ENCODE measurements around the gene CPSF4. TPM values are rescaled to one million over a fixed set of nuclear protein-coding genes. Genes with fewer than 3 reads are reported as not detected.

The CPSF4 gene
- total RNA-seq, 1 donor, result 23.3 TPM

DNA sequence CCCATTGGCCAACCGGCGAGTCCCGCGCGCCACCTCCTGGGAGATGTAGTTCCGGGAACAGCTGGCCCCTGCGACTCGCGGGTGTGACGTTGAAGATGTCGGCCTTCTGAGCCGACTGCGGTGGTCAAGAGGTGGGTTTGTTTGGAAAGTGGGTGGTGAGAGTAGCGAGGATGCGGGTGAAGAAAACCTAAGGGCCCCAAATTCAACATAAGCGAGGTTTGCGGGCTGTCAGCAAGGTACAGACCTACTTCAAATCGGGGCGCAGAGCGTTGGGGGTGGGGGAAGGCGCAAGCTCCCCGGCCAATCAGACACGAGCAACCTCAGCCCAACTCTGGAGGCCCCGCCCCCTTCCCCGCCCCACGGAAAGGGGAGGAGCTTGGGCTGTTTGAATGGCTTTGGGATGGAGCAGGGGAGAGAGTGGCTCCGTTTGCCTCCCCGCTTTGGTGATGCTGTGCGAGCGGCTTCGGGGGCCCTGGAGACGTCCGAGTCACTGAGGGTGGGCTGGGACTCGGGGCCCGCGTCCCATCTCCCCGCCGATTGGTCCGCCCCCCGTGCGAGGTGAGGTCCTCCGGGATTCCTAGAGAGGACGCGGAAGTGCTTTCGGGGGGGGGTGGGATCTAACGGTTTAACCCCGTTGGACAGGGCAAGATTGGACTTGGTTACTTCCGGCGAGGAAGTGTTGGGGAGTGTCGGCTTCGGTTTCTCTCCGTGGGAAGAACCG is 66.0 kb downstream of the CPSF4 start, which contains the start of gene ZKSCAN5:
ZKSCAN5 (plus strand) TSS at position 60 of the 721 bp plus-strand sequence. CDS start 1,383 bp downstream, outside the sequence.
- peak; percentile 96 for DNase-seq (ENCODE audit: low read depth)
- TF ChIP-seq, protein P1, sequence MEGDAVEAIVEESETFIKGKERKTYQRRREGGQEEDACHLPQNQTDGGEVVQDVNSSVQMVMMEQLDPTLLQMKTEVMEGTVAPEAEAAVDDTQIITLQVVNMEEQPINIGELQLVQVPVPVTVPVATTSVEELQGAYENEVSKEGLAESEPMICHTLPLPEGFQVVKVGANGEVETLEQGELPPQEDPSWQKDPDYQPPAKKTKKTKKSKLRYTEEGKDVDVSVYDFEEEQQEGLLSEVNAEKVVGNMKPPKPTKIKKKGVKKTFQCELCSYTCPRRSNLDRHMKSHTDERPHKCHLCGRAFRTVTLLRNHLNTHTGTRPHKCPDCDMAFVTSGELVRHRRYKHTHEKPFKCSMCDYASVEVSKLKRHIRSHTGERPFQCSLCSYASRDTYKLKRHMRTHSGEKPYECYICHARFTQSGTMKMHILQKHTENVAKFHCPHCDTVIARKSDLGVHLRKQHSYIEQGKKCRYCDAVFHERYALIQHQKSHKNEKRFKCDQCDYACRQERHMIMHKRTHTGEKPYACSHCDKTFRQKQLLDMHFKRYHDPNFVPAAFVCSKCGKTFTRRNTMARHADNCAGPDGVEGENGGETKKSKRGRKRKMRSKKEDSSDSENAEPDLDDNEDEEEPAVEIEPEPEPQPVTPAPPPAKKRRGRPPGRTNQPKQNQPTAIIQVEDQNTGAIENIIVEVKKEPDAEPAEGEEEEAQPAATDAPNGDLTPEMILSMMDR (IDR thresholded peaks at IDR 0.05; ENCODE audit: insufficient read depth, low read length), result no peak
- peak within 1 kb of the TSS; percentile 93 for H3K4me3 ChIP-seq (ENCODE audit: low read depth, low read length)

- TF ChIP-seq, protein P1 (IDR thresholded peaks at IDR 0.05; ENCODE audit: insufficient read depth, low read length), result no peak
- peak; percentile 24 for DNase-seq (ENCODE audit: low read depth)
- H3K4me3 ChIP-seq (ENCODE audit: low read depth, low read length), result peak overlapping the region; percentile 93
Measured at GRCh38 chr7:99505324-99505662, 66.5 kb downstream of the CPSF4 start.

Other genes starting within 250 kb of the CPSF4 start
- not detected in 2 replicates for gene KPNA7, start 230.8 kb upstream of the CPSF4 start, total RNA-seq (ENCODE audit: low replicate concordance)
- not detected in 2 replicates for gene MYH16, start 166.1 kb upstream of the CPSF4 start, total RNA-seq (ENCODE audit: low replicate concordance)
- 85.0 and 253 TPM in 2 replicates for gene ARPC1A, start 113.0 kb upstream of the CPSF4 start, total RNA-seq (ENCODE audit: low replicate concordance)
- gene ARPC1B, start 64.2 kb upstream of the CPSF4 start, total RNA-seq (ENCODE audit: low replicate concordance), result 249 and 358 TPM in 2 replicates
- 29.2 and 66.9 TPM in 2 replicates for gene PDAP1, start 30.3 kb upstream of the CPSF4 start, total RNA-seq (ENCODE audit: low replicate concordance)
- gene BUD31, start 30.0 kb upstream of the CPSF4 start, total RNA-seq (ENCODE audit: low replicate concordance), result 137 and 171 TPM in 2 replicates
- 1.3 and 4.4 TPM in 2 replicates for gene PTCD1, start 145 bp upstream of the CPSF4 start, total RNA-seq (ENCODE audit: low replicate concordance)
- gene ATP5MF, start 27.2 kb downstream of the CPSF4 start, total RNA-seq (ENCODE audit: low replicate concordance), result 42.5 and 820 TPM in 2 replicates
- gene ZNF789, start 33.9 kb downstream of the CPSF4 start, total RNA-seq (ENCODE audit: low replicate concordance), result 3.9 and 6.9 TPM in 2 replicates
- 23.4 and 31.2 TPM in 2 replicates for gene ZNF394, start 61.3 kb downstream of the CPSF4 start, total RNA-seq (ENCODE audit: low replicate concordance)
- gene ZKSCAN5, start 65.7 kb downstream of the CPSF4 start, total RNA-seq (ENCODE audit: low replicate concordance), result 9.1 and 11.8 TPM in 2 replicates
- 5.9 and 8.9 TPM in 2 replicates for gene FAM200A, start 113.2 kb downstream of the CPSF4 start, total RNA-seq (ENCODE audit: low replicate concordance)
- gene ZNF655, start 119.7 kb downstream of the CPSF4 start, total RNA-seq (ENCODE audit: low replicate concordance), result 54.2 and 76.0 TPM in 2 replicates
- 0.54 TPM in 1 of 2 replicates, not detected in the other for gene TMEM225B, start 159.3 kb downstream of the CPSF4 start, total RNA-seq (ENCODE audit: low replicate concordance)
- gene ZSCAN25, start 178.0 kb downstream of the CPSF4 start, total RNA-seq (ENCODE audit: low replicate concordance), result 8.1 and 22.0 TPM in 2 replicates
- gene CYP3A5, start 241.1 kb downstream of the CPSF4 start, total RNA-seq (ENCODE audit: low replicate concordance), result 1.1 and 2.9 TPM in 2 replicates